ENCODE data around the gene SEC14L6. TPM values are rescaled to one million over a fixed set of nuclear protein-coding genes. Genes with fewer than 3 reads are reported as not detected.

Gene SEC14L6
- total RNA-seq, 1 donor from 2014 or later = not detected

- Histone ChIP-seq H3K9me3 (replicated peaks) (no peaks in the 10 kb centered on the region), H3K27me3 (ENCODE audit: low read depth) (no peaks in the 10 kb centered on the region), H3K4me1 (no peaks in the 10 kb centered on the region), H3K36me3 (peaks cover 100% of the 10 kb centered on the region), H3K4me3 (no peak overlapping the region), H3K27ac (replicated peaks) (no peak overlapping the region)
- no peak for DNase-seq
- TF ChIP-seq CTCF (IDR thresholded peaks at IDR 0.05; ENCODE audit: borderline replicate concordance) = no peak
- intact Hi-C loops (cut with micrococcal nuclease) = no loop called here
Observed at GRCh38 chr22:30584441-30584840, 37.9 kb upstream of the SEC14L6 start.

- no peak for DNase-seq
- Histone ChIP-seq H3K27ac (replicated peaks) (peak overlapping the region; percentile 19), H3K4me1 (no peaks in the 10 kb centered on the region), H3K27me3 (ENCODE audit: low read depth) (no peaks in the 10 kb centered on the region), H3K36me3 (peaks cover 100% of the 10 kb centered on the region), H3K4me3 (no peak overlapping the region), H3K9me3 (replicated peaks) (no peaks in the 10 kb centered on the region)
- no peak for TF ChIP-seq CTCF (IDR thresholded peaks at IDR 0.05; ENCODE audit: borderline replicate concordance)
- intact Hi-C loops (cut with micrococcal nuclease) = no loop called here
Observed at GRCh38 chr22:30582788-30583545, 36.4 kb upstream of the SEC14L6 start.

- Histone ChIP-seq H3K27ac (replicated peaks) (no peak overlapping the region), H3K9me3 (replicated peaks) (no peaks in the 10 kb centered on the region), H3K4me1 (no peaks in the 10 kb centered on the region), H3K36me3 (peaks cover 100% of the 10 kb centered on the region), H3K4me3 (no peak overlapping the region), H3K27me3 (ENCODE audit: low read depth) (no peaks in the 10 kb centered on the region)
- no peak for DNase-seq
- no peak for TF ChIP-seq CTCF (IDR thresholded peaks at IDR 0.05; ENCODE audit: borderline replicate concordance)
- intact Hi-C loops (cut with micrococcal nuclease) = no loop called here
Observed at GRCh38 chr22:30582051-30582450, 35.5 kb upstream of the SEC14L6 start.

GRCh38 chr22:30580896-30581295 is 34.4 kb upstream of the SEC14L6 start:
- H3K36me3 ChIP-seq = peaks cover 100% of the 10 kb centered on the region
- TF ChIP-seq CTCF (IDR thresholded peaks at IDR 0.05; ENCODE audit: borderline replicate concordance) = no peak
- no peaks in the 10 kb centered on the region for H3K9me3 ChIP-seq (replicated peaks)
- peaks cover 5% of the 10 kb centered on the region for H3K4me1 ChIP-seq
- H3K27me3 ChIP-seq (ENCODE audit: low read depth) = no peaks in the 10 kb centered on the region
- no peak for DNase-seq
- no peak overlapping the region for H3K27ac ChIP-seq (replicated peaks)
- intact Hi-C loops (cut with micrococcal nuclease) = no loop called here
- H3K4me3 ChIP-seq = no peak overlapping the region

GRCh38 chr22:30578481-30578880 is 31.9 kb upstream of the SEC14L6 start:
- Histone ChIP-seq H3K27me3 (ENCODE audit: low read depth) (peaks cover 20% of the 10 kb centered on the region), H3K4me3 (no peak overlapping the region), H3K36me3 (peaks cover 80% of the 10 kb centered on the region), H3K4me1 (peaks cover 18% of the 10 kb centered on the region), H3K27ac (replicated peaks) (no peak overlapping the region), H3K9me3 (replicated peaks) (no peaks in the 10 kb centered on the region)
- intact Hi-C loops (cut with micrococcal nuclease) = no loop called here
- TF ChIP-seq CTCF (IDR thresholded peaks at IDR 0.05; ENCODE audit: borderline replicate concordance) = no peak
- DNase-seq = no peak

Measured in left ventricle myocardium inferior (tissue), 1 donor.